ENCODE results near the gene ADAM15. TPM values are rescaled to one million over a fixed set of nuclear protein-coding genes. Genes with fewer than 3 reads are reported as not detected.
A peak's percentile ranks its signal among the peaks of the same experiment; 100 is the strongest.

Gene ADAM15
- polyA plus RNA-seq, 1 donor, result 69.3 TPM

GRCh38 chr1:155073377-155074242 lies 22.5 kb downstream of the ADAM15 start:
- no peak for DNase-seq

DNA sequence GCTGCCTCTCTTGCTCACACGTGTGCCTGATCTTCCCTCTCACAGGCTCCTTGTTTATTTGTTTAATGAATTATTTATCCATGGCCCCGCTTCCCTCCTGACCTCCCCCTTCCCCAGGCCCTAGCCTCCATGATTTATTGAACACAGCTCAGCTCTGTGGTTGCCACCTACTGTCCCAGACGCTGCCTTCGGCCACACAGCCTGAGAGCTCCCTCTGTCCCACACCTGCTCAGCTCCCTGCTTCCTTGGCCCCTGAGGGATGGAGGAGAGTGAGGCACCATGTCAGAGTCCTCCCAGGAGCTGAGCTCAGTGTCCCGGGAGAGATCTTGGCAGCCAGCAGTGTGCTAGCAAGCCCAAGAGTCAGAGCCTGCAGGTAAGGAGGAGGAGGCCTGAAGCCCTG lies 24.4 kb downstream of the ADAM15 start:
- DNase-seq, result no peak

GRCh38 chr1:155076371-155076770 lies 25.3 kb downstream of the ADAM15 start:
- DNase-seq, result no peak

GRCh38 chr1:155077346-155077745 lies 26.2 kb downstream of the ADAM15 start:
- DNase-seq, result no peak

DNA sequence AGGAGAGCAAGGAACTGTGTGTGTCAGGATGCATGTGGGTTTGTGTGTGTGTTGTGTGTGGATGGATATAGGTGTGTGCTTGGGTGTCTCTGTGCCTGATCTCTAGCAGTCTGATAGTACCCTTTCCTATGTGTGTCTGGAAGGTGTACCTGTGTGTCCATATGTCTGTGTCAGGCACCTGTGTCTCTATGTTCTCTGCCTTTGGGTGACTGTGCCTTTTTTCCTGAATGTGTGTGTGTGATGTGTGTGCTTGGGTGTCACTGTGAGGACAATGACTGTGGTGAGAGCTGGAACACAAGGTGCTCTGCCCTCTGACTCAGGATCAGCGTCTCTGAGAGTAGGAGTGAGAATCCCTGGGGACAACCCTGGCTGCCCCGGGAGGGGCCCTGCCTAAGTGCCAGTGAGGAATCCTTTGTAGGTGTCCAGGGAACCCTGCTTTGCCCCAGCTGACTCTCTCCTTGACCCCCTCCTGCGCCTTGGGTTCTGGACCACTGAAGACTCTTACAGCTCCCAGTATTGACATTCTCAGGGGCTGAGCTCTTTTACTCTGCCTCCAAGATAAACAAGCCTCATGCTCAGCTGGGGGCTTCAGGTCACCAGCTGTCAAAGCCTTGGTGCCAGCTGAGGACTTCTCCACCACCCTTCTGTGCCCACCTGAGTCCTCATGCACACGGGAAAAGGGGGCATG lies 26.8 kb downstream of the ADAM15 start:
- no peak for DNase-seq

DNA sequence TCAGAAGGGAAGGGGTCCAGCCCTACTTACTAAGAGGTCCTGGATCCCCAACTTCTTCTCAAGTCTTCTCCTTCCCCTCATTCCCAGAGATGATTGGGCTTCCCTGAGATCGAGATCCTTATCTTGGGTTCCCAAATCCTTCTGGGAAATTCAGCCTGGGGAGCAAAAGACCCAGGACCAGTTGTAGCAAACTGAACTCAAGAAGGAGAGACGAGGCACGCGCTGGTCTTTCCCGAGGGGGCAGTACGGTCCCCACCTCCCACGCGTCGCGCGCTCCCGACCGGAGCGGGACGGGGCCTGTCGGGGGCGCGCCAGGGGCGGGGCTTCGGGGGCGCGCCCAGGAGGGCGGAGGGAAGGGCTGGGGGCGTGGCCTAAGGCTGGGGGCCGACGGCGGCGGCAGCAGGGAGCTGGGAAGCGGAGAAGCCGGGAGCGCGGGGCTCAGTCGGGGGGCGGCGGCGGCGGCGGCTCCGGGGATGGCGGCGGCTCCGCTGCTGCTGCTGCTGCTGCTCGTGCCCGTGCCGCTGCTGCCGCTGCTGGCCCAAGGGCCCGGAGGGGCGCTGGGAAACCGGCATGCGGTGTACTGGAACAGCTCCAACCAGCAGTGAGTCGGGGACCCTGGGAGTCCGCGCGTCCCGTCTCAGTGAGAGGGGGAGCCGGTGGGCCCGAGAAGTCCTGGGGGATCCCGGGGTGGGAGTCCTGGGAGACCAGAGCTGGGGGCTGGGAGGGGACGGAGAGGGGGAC lies 27.5 kb downstream of the ADAM15 start, which contains the start of gene EFNA3:
EFNA3 (plus strand) TSS at position 369 of the 741 bp plus-strand sequence; CDS start at position 474, 105 bp downstream.
- no peak for DNase-seq

GRCh38 chr1:155079210-155079486 lies 28.0 kb downstream of the ADAM15 start:
- no peak for DNase-seq

DNA sequence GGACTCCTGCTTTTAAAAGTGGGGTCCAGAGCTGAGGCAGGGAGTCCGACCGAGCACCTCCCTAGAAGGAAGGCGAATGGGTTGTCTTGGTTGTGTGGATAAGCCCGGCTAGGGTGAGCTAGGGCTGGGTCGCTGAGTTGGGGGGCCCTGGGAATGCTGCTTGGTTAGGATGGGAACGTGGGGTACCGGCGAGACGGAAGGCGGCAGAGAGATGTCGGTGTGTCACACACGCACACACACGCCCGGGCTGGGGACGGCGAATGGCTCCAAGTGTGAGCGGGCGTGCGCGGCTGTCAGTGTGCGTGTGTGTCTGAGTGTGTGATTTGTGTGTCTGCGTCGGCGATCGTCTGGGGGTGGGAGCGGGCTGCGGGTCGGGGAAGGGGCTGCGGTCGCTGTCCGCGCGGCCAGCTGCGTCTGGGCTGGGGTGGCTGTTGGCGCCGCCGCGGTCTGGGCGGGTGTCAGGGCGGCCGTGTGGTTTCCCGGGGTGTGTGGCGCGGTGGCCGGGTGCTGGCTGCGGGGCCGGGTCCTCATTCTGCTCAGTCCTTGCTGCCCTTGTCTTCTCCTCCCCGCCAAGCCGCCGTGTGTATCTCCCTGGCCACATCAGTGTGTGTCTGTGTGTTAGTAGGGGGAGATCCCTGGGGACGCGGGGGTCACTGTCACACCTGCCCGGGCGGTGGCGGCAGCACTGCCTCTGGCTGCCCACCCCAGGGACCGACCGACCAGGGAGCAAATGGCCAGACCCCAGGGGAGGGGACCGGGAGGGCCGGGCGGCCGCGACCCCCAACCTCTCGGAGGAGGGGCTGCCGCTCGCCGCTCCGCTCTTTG lies 28.6 kb downstream of the ADAM15 start:
- DNase-seq, result no peak

DNA sequence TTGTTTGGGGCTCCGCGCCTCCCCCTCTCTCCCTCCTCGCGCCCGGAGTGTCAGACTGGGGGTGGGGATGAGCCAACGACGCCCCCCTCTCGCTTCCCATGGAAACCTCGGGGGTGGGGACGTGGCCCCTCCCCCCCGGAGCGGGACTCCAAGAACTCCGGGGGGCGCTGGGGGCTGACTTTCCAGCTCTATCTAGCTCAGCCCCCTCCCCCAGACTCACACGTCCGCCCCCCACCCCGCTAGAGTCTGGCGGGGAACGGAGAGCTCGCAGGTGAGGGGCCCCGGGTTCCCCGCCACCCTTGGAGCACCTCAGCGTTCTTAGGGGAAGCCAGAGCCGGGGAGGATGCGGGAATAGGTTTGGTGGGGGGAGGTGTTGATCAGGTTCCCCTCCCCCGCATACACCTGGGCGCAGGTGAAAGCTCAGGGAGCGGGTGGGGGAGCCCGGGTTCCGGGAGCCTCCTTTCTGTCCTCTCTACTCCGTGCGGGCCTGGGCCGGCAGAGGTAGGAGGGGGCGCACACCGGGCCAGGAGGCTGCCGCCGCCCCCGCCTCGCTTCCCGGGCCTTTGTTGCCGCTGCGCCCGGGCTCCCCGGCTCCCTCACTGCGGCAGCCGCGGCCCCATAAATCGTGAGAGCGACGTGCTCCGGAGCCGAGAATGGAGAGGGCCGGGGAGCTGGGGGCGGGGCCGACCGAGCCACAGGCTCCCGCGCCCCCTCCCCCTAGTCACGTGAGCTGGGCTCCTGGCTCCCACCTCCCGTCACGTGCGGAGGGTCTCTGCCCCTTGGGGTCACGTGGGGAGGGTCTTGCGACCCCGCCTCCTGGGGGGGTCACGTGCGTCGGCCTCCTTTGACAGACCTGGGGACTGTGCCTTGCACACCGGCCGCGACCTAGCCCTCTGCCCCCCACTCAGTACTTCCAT lies 29.5 kb downstream of the ADAM15 start:
- no peak for DNase-seq

DNA sequence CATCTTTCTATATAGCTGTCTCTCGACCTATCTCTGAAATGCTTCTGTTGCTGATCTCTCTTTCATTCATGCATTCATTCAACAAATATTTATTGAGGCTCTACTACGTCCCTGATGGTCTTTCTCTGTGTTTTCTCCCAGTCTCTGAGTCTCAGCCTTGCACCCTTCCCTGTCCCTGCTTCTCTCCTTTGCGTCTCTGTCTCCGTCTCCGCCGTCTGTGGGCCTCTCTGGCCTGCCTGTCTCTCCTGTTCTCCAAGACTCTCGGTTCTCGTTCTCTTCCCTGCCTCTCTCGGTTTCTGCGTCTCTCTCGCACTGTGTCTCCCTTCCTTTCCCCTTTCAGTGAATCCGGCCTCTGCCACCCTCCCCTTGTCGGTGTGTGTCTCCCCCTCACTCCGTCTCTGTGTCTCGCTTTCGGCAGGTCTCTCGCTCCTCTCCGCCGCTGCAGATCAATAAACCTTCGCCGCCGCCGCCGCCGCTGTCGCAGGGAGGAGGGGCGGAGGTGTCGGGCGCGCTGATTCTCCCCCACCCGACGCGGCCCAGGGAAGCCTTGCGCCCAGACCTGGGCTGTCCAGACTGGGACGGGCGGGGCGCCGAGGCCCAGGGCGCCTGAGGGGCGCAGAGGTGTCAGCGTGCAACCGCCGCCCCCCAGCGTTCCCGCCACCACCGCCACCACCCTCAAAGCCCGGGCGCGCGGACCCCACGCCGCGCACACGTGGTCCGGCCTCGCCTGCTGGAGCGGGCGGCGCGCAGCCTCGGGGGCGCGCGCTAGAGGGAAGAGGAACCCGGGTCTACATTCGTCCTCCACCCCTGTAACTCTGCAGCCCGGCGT lies 30.6 kb downstream of the ADAM15 start:
- DNase-seq, result no peak

GRCh38 chr1:155082301-155083051 lies 31.4 kb downstream of the ADAM15 start:
- DNase-seq, result no peak

DNA sequence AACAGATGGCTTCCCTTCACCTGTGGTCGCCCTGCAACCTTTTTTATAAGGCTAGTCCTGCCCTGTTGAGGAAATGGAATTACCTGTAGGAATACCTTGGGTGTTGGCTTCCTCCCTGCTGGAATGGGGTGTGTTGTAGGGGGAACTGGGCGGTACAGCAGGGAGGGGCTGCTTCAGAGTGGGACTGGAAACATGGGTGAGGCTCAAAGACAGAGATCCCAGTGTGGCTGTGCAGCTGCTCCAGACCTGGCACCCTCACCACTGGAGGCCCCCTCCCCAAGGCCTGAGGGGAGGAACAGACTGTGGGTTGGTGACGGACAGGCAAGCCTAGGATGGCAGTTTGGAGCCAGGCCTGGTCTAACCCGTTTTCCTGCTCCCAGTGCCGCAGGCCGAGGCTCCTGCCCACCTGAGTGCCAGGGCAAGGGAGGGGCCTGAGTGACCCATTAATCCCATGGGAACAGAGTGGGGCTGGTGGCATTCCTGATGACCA lies 32.0 kb downstream of the ADAM15 start:
- DNase-seq, result no peak

DNA sequence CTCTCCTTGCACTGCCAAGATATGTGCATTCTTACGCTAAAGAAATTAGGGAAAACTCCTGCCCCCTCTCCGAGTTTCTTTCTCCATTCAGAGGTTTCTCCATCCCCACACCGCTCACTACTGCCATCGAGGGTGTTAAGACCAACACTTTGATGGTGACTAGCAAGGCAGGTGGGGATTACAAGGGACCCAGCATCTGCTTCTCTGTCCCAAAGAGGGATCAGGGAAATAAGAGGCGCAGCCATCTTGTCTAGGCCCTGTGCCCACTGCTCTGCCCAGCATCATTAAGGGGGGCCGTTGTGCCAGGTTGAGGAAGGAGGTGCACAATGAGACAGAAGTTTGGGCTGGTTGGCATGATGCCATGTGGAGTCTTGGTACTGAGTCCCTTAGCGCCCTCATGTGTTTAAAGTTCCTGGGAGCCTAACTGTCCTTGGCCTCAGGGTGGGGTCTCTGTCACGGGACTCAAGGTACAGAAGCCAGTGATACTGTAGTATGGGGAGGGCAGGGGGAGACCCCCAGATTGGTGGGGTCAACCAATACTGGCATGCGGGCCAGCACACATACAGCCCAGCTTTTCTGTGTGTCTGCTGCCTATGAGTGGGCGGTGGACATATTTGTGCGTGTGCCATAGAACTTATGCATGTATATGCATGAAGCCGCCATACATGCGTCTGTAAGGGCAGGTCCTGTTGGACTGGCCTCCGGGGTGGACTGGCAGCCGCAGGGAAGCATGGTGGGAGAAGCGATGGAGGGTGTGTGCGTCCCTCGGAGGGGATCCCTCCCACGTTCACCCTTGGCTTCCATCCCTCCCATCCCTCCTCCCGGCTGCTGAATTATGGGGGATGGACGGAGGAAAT lies 33.0 kb downstream of the ADAM15 start:
- no peak for DNase-seq

DNA sequence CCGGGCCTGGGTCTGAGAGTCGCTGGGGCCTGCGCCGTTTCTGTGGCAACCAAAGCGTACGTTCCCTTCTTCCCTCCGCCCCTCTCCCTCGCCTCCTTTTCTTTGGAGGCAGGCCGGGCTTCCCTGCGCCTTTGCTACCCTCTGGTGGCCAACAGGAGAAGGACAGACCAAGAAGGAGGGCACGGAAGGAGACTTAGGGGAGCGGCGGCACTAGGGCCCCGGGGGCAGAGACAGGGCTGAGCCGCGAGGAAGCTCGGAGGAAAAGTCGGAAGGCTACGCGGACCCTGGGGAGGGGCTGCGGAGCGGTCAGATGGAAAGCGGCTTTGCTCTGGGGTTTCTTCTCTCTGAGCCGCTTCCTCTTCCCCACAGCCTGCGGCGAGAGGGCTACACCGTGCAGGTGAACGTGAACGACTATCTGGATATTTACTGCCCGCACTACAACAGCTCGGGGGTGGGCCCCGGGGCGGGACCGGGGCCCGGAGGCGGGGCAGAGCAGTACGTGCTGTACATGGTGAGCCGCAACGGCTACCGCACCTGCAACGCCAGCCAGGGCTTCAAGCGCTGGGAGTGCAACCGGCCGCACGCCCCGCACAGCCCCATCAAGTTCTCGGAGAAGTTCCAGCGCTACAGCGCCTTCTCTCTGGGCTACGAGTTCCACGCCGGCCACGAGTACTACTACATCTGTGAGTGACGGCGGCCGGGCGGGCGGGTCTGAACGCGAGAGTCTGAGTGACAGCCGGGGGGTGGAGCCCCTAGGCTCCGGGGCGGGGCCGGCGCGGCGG lies 33.8 kb downstream of the ADAM15 start:
- peak; percentile 95 for DNase-seq

DNA sequence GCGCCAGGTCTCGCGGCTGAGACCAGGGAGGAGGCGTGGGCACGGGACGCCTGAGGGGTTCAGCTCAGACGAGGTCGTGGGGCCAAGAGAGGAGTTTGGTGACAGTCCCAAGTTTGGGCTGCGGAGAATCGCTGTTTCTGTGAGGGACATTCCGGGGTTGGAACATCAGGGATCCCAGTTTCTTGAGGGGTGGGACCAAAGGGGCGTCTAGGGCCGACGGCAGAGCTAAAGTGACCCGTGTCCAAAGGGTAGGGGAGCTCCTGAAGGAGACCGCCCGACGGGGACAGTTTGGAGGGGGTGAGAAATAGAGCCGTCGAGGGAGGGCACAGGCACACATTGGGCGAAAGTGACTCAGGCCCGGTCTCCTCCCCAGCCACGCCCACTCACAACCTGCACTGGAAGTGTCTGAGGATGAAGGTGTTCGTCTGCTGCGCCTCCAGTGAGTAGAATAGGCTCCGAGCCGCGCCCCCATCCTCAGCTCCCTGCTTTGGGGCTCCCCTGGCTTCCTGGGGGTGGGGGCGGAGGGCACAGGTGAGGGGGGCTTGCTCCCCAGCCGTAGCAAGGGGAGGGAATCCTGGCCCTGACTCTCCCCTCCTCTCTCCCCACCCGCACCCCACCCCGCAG lies 34.5 kb downstream of the ADAM15 start:
- DNase-seq, result no peak

DNA sequence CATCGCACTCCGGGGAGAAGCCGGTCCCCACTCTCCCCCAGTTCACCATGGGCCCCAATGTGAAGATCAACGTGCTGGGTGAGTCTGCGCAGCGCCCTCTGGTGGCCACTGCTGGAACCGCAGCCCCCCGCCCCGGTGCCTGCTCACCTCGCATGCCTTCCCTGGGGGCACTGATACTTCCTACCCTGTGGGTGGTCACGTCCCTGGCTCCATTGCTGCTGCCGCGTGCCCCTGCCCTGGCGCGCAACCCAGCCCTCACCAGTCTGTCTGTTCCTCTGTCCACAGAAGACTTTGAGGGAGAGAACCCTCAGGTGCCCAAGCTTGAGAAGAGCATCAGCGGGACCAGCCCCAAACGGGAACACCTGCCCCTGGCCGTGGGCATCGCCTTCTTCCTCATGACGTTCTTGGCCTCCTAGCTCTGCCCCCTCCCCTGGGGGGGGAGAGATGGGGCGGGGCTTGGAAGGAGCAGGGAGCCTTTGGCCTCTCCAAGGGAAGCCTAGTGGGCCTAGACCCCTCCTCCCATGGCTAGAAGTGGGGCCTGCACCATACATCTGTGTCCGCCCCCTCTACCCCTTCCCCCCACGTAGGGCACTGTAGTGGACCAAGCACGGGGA lies 35.1 kb downstream of the ADAM15 start:
- DNase-seq, result no peak

All from hindlimb muscle (tissue), 1 donor.